HG02973 (cell line): ENCODE measurements around the gene PHF12.

Source experiments
- ATAC-seq: cut with Tn5 transposase; IDR thresholded peaks from one replicate; pipeline ENCODE4 v1.9.1; 2021; ENCODE audit warnings: moderate library complexity; ENCODE audit not compliant: unreplicated experiment

PHF12 gene

DNA sequence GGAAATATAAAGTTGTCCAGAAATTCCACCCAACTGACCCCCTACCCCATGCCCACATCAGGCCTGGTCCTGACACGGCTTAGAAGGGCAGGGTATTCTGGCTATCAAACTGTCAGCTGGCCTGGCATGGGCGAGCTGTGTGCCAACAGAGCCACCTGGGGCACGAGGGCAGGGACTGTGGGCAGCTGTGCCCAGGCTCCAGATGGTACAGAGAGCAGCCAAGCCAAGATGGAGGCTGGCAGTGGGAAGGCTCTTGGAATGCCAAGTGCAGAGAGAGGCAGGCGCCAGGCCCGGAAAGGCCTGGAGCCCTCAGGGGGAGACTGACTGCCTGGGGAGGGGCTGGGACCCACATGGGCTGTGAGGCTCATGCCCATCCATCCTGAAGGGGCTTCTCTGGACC lies 24.3 kb upstream of the PHF12 start:
- no peak for ATAC-seq

DNA sequence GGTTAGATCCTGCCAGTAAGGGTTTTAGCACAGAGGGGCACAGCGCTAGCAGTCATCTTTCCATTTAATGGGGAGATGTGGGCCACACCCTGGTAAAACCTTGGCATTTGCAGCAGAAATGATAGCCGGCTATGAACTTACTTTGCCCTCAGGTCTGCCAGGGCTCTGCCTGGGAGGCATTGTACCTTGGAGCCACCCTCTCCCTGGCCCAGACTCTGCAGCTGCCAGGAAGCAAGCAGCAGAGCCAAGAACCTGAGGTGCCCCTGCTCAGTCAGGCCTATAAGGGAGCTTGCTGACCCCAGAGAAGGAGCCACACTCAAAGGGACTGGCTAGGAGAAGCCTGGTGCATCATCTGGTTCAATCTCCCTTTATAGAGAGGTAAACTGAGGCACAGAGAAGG lies 23.7 kb upstream of the PHF12 start:
- ATAC-seq, result no peak

DNA sequence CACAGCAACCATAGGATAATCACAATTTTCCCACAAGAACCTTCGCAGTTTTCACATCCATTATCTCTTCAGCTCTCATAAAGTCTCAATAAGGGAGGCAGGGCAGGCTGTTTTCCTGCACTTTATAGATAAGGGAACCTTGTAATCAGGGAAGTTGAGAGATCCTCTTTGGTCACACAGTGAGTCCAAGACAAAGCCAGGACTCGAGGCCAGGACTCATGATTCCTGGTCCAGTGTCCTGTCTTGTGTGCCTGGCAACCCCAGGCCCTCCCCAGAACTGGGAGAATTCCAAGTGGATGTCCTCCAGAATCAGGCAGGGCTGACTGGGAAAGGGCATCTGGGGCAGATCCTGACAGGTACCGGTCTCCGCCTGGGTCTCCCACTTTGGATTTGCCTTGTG lies 23.1 kb upstream of the PHF12 start:
- ATAC-seq, result no peak

DNA sequence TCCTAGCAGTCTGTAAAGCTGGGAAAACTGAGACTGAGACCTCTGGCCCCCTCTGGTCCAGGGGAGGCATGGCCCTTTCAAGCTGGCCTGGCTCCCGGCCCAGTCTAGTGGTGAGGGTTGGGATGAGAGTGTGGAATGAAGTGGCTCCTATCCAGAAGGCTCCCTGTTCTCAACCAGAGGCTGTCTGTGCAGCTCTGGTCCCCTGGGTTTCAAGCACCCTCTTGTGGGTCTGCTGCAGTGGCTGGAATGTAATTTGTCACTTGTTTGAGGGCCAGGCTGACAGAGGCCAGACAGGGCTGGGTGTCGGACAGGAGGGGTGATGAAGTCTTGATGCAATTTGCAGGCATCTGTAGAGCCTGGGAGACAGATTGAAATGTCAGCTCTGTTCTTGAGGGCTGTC lies 22.1 kb upstream of the PHF12 start:
- ATAC-seq, result no peak

DNA sequence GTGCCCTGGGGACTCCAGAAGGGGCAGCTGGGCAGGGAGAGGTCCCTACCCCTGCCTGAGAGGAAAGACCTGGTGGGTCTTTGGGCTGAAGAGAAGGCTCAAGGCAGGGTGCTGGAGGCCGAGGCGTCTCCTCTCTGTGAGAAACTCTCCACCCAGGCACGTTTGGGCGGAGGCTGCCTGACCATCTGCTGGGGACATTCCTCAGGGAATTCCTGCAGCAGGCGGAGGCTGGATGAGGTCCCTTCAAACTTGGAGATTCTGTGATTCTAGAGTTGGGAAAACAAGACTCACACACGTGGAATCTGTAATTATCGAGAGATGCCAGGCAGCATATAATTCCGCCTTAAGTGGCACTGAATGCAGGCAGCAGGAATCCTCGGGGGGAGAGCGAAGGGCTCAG lies 21.1 kb upstream of the PHF12 start:
- no peak for ATAC-seq

DNA sequence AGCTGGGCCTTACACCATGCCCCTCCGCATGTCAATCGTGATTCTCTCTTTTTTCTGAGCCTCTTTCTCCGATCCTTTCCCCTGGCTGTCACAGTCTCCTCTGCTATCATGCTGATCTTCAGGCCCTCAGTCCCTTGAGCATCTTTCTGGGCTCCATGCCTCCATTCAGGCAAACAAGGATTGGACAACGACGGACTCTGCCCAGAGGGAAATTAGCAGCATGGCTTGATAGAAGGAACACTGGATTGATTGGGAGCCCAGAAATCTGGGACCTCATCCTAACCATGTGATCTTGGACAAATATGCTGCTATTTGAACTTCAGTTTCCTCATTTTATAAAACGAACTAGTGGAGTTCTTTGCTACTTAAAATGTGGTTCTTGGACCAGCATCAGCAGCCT lies 19.6 kb upstream of the PHF12 start:
- ATAC-seq, result no peak

DNA sequence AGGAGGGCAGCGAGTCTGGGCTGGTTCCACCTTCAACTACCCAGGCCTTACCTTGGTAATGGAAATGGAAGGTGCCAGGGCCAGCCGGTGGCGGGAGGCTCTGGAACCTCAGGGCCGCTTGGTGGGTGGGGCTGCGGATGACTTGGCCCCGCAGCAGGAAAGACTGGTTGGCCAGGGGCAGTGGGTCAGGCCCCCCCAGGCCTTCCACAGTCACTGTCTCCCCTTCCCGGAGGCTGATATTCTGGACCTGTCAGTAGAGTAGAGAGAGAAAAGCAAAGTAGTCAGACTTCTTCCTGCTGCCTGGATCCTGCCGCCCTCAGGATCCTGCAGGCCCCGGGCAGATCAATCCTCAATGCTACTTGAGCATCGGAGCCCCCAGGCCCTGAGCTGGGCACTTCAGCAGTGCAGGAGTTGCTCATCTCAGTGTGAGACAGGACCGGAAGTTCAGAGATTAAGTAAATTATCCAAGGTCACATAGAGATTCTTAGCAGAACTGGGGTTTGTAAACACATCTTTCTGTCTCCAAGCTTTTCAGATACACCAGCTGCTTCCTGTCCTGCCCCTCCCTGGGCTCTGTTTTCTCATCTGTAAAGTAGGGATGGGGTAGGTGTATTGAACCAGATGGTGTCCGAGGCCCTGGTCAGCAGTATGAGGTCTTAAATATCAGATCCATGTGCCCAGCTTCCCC lies 18.5 kb upstream of the PHF12 start:
- ATAC-seq, result no peak

DNA sequence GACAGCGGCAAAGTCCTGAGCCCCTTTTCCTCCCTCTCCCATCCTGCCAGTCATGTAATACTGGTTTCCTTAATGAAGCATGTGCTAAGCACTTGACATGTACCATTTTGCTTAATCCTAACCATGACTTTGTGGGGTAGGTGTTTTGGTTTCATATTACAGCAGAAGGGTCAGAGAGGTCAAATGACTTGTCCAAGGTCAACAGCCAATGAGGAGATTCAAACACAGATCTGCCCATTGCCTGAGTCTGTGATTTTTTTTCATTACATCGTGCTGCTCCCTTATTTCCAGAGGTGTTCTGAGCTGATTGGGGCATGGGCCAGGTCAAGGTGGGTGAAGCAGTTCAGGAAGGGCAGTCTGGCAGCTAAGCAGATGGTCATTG lies 17.6 kb upstream of the PHF12 start:
- ATAC-seq, result no peak

DNA sequence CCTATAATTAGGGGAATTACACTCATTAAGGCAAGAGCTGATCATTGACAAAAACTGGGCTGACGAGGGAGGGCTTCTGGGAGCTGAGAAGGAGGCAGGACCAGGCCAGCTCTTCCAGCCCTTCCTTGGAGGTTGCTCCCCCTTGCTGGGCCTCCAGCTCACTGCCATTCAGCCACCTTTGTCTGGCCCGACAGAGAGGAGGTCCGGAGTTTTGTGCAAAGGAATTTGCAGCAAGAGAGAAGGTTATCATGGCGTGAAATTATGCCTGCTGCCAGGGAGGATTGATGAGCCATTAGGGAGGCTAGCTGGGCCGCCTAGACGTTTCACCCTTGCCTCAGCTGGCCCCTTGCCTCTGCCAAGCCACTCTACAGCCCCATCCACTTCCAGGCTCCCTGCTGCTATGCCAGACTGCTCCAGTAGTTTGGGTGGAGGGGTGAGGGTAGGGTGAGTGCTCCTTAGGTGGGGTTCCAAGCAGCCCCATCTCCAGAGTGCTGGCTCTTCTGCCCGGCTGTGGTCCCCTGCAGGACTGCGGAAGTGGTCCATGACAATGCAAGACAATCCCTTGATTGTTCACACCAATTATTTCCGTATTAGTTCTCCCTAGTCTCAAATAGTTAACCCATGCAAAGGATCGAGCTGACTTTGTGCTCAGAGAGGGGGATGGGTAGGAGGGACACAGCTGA lies 17.1 kb upstream of the PHF12 start:
- ATAC-seq, result no peak

DNA sequence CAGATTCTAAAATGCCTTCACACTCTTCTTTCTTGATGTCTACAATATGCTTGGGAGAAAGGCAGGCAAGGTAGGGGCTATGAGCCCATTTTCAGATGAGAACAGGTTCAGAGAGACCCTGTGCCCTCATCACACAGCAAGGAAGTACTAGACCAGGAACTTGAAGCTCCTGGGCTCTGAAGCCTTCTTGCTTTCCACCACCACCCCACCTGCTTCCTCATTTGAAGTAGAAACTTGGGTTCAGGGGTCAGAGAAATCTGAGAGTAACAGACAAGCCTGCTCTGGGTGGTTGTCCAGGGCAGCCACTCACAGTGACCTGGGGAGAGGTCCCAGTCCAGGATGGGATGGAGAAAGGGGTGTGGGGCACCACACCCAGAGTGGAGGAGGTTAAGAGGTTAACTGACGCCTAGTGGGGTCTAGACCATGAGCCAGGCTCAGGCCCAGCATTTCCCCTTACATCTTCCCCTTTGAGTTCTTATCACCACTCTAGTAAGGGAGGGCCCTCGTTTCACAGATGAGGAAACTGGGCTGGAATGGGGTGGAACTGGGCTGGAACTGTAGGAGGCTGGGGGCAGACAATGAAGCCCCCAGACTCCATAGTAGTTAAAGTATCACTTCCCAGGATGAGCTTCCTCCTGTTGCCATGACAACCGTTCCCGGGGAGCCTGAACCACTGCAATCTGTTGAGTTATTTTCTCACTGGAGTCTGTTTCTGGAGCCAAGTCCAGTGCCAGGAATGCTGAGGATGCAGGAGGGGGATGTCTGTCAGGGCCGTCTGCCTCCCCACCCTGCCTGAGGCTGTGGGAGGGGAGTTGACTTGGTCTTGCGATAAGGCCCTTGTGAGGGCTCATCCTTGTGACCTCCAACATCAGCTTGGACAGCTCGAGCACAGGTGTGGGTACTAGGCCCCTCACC lies 16.2 kb upstream of the PHF12 start:
- no peak for ATAC-seq

DNA sequence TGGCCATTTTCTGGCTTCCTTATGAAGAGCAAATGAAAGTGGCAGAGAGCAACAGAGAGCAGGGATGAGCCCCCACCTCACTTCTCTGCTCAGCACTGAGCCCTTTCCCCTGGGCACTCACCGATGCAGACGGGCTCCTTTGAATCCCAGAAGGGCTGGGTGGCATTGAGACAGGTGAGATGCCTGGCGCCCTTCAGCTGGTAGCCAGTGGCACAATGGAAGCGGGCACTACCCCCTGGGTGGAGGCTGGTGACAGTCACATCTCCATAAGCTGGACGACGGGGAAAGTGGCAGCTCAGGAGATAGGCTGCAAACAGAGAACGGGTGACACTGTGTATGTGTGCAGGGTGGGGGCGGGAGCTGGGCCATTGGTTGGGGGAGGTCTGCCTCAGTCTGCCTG lies 12.5 kb upstream of the PHF12 start:
- ATAC-seq, result no peak

DNA sequence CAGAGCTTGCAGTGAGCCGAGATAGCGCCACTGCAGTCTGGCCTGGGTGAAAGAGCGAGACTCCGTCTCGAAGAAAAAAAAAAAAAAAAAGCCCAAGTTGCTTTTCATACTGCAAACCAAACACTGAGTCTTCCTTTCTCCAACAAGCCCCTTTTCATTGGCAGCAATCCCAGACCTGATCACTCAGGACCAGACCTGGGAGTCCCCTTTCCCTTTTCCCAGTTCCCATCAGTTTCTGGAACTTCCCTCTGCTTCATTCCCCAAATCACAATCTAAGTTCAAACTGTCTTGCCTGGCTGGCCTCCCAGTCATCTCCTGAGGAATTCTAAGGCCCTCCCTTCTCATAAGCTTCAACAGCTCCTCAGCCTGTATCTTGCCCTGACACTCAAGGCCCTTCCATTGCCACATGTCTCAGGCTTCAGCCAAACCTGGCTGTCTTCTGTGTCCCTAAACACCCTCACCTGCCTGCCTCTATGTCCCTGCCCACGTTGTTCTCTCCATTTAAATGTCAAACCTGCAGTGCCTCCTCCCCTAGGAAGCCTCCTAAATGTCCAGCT lies 11.8 kb upstream of the PHF12 start:
- no peak for ATAC-seq

DNA sequence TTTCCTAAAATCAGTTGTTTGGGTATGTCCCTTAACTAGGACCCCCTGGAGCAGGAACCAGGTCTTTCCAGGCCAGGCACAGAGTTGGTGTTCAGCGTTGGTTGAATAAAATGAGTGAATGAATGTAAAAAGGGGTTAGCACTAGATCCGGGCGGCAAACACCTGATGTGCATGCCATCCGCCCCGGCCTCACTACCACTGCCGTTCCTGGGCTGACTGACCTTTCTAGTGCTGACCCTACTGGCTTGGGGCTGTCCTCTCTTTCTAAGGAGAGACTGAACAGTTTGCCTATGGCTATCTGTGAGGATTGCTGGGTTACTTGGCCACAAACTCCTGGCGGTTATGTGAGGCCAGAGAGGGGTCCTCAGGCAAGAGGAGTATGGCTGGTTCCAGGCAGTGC lies 10.1 kb upstream of the PHF12 start:
- ATAC-seq, result no peak

DNA sequence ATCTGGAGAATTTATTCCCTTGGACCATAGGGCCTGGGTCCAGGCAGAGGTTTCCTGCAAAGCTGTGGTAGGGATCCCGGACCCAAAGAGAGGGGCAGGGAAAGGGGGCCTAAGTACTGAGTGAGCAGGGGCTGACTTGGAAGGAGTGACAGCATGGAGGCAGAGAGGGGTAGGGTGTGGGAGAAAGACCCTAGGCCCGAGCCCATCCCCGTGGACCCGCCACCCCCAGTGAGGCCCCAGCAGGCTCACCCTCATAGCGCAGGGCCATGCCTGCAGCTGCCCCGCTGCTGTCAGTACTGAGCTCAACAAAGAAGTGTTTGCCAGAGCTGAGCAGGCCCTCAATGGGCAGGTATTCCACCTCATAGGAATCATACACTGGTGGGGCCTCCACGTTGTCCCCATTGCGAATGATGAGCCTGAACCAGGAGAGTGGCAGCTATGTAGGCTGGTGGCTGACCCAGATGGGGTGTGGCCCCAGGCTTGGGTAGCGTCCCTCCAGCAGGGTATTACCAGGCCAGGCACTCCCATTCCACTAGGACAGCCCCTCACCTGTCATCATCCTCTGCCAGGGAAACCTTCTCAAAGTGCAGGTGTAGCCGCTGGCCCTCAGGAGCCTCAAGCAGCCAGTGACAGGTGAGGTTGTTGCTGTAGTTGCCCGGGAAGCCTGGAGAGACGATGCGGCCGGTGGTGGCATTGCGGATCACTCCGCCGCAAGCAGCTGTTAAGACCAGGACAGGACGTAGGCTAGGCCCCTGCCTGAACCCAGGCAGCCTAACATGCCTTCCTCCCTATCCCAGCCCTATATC lies 9.1 kb upstream of the PHF12 start:
- no peak for ATAC-seq

DNA sequence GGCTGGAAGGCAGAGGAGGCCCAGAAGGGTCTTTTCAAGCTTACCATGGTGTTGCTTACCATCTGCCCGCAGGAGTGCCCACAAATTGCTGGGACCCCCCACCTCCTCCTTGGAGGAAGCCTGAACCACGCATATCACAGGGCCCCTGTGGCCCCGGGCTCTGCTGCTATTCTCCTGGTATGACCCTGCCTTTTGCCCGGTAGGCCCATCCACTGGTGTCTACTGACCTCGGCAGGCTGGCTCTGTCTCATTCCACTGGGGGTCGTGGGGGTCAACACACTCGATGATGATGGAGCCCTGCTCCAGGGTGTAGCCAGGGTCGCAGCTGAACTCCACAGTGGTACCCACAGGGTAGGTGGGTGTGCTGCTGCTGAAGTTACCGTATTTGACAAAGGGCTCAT lies 8.2 kb upstream of the PHF12 start:
- no peak for ATAC-seq

DNA sequence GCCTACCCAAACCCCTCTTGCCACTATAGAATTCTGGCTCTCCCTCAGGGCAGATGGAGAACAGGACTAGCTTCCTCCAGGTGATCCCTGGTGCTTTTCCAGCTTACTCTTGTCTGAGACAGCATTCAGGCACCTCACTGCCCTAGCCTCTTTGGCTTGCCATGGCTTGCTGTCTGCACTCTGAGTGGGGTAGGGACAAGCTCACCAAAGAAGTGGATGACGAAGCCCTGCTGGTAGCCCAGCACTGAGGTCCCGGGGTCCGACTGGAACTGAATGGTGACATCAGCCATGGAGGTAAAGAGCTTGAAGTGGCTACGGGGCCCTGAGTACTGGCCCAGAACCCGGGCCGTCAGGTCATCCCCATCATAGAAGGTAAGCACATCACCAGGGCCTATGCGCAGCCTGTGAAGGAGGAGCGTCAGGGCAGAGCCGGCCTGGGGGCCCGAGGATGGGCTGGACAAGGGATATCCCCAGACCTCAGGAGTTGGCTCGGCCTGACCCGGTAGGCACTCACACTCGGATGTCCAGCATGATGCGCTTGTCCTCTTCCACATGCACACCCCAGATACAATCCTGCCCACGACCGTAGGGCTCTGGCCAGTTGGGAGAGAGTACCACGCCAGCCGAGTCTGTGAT lies 7.6 kb upstream of the PHF12 start:
- no peak for ATAC-seq

DNA sequence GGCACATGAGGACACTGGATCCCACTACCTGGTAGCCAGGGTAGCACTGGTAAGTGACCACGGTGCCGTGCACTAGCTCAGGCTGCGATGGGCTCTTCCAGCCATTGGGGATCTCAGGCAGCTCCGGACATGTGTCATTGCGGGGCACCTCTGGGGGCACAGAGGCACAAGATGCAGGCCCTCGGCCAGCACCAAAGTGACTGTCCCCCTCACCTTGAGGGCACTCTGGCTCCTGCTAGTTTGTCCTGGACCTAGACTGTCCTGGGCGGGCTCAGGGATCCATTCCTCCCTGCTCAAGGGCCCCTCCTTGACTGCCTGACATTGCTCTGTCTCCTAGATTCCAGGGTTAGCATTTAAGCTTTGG lies 6.7 kb upstream of the PHF12 start:
- no peak for ATAC-seq

DNA sequence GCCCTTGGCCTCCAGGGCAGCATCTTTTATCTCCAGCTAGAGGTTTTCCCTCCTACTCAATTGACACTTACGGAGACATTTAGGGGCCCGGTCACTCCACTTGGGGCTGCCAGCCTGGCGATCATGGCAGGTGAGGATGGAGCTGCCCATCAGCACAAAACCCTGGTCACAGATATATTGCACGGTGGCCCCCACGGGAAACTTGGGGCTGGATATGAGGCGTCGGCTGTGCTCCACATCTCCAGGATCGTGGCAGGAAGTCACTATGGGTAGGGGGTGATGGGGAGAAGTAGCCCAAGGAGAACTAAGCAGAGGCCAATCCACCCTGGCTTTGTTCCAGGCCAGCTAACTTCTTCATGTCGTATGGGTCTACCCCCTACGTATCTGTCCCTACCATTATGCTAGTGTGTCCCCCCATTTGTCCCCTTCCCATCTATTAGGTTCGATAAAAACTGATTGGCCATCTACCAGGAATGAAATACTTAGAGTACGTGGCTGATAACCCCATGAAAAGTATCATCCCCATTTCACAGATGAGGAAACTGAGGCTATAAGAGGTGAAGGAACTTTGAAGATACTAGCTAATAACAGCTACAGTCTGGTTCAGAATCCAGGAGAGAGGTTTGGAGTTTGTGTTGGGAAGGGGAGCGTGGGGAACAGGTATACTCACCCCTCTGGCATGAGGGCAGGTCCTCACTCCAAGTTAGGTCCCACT lies 6.1 kb upstream of the PHF12 start:
- no peak for ATAC-seq

DNA sequence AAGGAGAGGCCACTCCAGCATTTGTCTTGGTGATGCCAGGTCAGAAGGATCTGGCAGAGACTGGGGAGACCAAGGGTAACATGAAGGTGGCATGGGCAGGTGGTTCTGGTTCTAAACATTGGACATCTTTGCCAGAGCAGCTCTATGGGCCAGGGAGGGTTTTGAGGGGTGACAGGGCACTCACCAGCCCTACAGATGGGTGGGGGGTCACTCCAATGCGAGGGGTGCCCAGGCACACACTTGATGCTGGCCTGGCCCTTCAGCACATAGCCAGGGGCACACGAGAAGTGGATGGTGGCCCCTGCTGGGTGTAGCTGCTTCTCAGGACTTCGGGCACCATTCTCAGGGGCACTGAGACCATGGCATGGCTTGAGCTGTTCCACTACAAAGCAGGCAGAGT lies 5.5 kb upstream of the PHF12 start:
- ATAC-seq, result no peak

DNA sequence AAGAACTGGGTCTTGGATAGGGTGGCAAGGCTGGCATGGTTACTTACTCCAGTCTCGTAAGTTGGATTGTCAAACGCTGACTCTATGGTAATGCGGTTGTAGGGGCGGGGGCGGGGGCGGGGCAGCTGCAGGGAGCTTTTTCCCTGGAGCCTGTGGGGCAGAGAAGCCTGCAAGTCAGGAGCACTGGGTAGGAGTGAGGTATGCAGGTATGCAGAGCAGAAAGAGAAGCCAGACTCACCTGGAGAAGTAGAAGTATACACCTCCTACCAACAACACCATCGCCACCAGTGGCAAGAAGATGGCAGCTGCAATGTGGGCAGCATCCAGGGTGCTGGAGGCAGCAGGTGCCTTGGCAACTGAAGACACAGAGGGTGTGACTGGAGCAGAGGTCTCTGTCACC lies 4.8 kb upstream of the PHF12 start:
- ATAC-seq, result no peak
